Stimulated activated CD4-positive, alpha-beta T cell treated with anti-CD3 and anti-CD28 coated beads, TNF-alpha, amount 100 ng/mL, for 48 hours (primary cell): ENCODE results near the gene MRE11.

Source experiments
- DNase-seq, 3 donors: peaks; one replicate each; pipeline ENCODE4 v3.0.0-alpha.2; 2020; ENCODE audit warnings: low read depth in 3 of 3

Gene MRE11

GRCh38 chr11:94493281-94494125 is at the start of gene MRE11, which contains the start of gene ANKRD49:
TSS of gene MRE11 (minus strand) at chr11:94493844. CDS start at chr11:94492801, 1,043 bp downstream.
TSS of gene ANKRD49 (plus strand) at chr11:94493984. CDS start at chr11:94496694, 2,710 bp downstream.
- DNase-seq, result peak; percentile 89 to 95 (median 89)

GRCh38 chr11:94539420-94539819 is 45.8 kb upstream of the MRE11 start:
- no peak for DNase-seq

GRCh38 chr11:94537031-94537600 is 43.5 kb upstream of the MRE11 start:
- no peak for DNase-seq

- no peak for DNase-seq
Measured at GRCh38 chr11:94536386-94536785, 42.7 kb upstream of the MRE11 start.

GRCh38 chr11:94533696-94534630 is 40.3 kb upstream of the MRE11 start:
- DNase-seq, result no peak

- DNase-seq, result no peak
Measured at GRCh38 chr11:94533206-94533605, 39.6 kb upstream of the MRE11 start.

- DNase-seq, result no peak
Measured at GRCh38 chr11:94532211-94532610, 38.6 kb upstream of the MRE11 start.

GRCh38 chr11:94528551-94528950 is 34.9 kb upstream of the MRE11 start:
- DNase-seq, result no peak

GRCh38 chr11:94526645-94527438 is 33.2 kb upstream of the MRE11 start:
- DNase-seq, result no peak

GRCh38 chr11:94525546-94526324 is 32.1 kb upstream of the MRE11 start:
- DNase-seq, result no peak

GRCh38 chr11:94524341-94524740 is 30.7 kb upstream of the MRE11 start:
- no peak for DNase-seq

GRCh38 chr11:94521684-94522083 is 28.0 kb upstream of the MRE11 start:
- no peak for DNase-seq

- peak in 1 of 3 donors; percentile 12 for DNase-seq
Measured at GRCh38 chr11:94519478-94520084, 25.9 kb upstream of the MRE11 start.

- DNase-seq, result no peak
Measured at GRCh38 chr11:94518300-94518699, 24.7 kb upstream of the MRE11 start.

- DNase-seq, result no peak
Measured at GRCh38 chr11:94516725-94517124, 23.1 kb upstream of the MRE11 start.

- no peak for DNase-seq
Measured at GRCh38 chr11:94515398-94515797, 21.8 kb upstream of the MRE11 start.

GRCh38 chr11:94513091-94513490 is 19.4 kb upstream of the MRE11 start:
- no peak for DNase-seq

- DNase-seq, result peak in 2 of 3 donors; percentile 18 to 43
Measured at GRCh38 chr11:94511932-94512781, 18.5 kb upstream of the MRE11 start, which contains the start of gene C11orf97. TSS of gene C11orf97 (plus strand) at chr11:94512461. CDS start at chr11:94512529, 68 bp downstream.

- DNase-seq, result no peak
Measured at GRCh38 chr11:94507485-94507884, 13.8 kb upstream of the MRE11 start.
